Brain microvascular endothelial cell (primary cell): ENCODE data around the gene KRT72.

Experiments
- DNase-seq: peaks from one replicate; pipeline ENCODE4 v3.0.0-alpha.2; 2020
- H3K27ac ChIP-seq: fragments of 250-450 bp; sonication (Bioruptor Pico); 2 replicates; pipeline ENCODE4 v1.5.1; 2020; ENCODE audit warnings: mild to moderate bottlenecking, moderate library complexity
- H3K27me3 ChIP-seq: fragments of 250-450 bp; sonication (Bioruptor Pico); replicated peaks from 2 replicates; pipeline ENCODE4 v1.5.1; 2020; ENCODE audit warnings: mild to moderate bottlenecking
- H3K36me3 ChIP-seq: fragments of 250-450 bp; sonication (Bioruptor Pico); replicated peaks from 2 replicates; pipeline ENCODE4 v1.5.1; 2020; ENCODE audit warnings: mild to moderate bottlenecking
- H3K4me3 ChIP-seq: 2 replicates; pipeline ENCODE4 v1.5.1; 2011; ENCODE audit warnings: low read depth, mild to moderate bottlenecking, control low read depth, low read length, moderate library complexity
- in situ Hi-C: cut with HindIII; loops from 2 replicates; pipeline ENCODE4 v1.10.0; 2017; ENCODE audit warnings: low sequenced_read_pairs, low pct_ligation_motif_present
- TF ChIP-seq, protein P1 (sequence below): IDR thresholded peaks from 2 replicates; pipeline ENCODE4 v1.5.1; 2011; ENCODE audit warnings: low read depth, mild to moderate bottlenecking, moderate library complexity, low read length, control low read depth, inconsistent platforms; ENCODE audit errors: missing control alignments

The KRT72 gene

DNA sequence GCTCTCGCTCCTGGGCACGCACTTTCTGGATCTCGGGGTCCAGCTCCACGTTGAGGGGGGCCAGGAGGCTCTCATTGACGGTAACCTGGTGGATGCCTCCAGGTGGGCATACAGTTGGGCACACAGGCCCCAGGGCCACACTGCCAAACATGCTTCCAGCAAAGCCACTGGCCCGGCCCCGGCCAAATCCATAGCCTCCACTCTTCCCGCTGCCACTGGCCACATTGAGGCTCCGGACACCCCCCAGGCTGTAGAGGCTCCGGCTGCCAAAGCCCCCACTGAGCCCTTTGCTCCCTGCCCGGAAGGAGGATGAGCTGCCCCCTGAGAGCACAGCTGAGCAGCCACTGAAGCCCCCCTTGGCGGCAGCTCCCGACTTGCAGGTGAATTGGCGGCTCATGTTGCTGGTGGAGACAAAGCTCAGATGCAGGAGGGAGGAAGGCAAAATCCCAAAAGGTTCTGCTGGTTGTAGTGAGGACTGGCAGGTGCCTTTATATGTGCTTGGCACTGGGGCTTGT is 48.5 kb downstream of the KRT72 start, which contains the start of gene KRT71:
KRT71 (minus strand) TSS at position 465 of the 515 bp plus-strand sequence; CDS start at position 397, 68 bp downstream.
- in situ Hi-C loops, result no loop called here
- Histone ChIP-seq H3K27ac (no peak within 1 kb of the TSS), H3K4me3 (no peak within 1 kb of the TSS), H3K27me3 (peaks cover 8% of the 10 kb centered on the region), H3K36me3 (no peaks in the 10 kb centered on the region)
- DNase-seq, result no peak
- TF ChIP-seq, protein P1, sequence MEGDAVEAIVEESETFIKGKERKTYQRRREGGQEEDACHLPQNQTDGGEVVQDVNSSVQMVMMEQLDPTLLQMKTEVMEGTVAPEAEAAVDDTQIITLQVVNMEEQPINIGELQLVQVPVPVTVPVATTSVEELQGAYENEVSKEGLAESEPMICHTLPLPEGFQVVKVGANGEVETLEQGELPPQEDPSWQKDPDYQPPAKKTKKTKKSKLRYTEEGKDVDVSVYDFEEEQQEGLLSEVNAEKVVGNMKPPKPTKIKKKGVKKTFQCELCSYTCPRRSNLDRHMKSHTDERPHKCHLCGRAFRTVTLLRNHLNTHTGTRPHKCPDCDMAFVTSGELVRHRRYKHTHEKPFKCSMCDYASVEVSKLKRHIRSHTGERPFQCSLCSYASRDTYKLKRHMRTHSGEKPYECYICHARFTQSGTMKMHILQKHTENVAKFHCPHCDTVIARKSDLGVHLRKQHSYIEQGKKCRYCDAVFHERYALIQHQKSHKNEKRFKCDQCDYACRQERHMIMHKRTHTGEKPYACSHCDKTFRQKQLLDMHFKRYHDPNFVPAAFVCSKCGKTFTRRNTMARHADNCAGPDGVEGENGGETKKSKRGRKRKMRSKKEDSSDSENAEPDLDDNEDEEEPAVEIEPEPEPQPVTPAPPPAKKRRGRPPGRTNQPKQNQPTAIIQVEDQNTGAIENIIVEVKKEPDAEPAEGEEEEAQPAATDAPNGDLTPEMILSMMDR, result no peak

DNA sequence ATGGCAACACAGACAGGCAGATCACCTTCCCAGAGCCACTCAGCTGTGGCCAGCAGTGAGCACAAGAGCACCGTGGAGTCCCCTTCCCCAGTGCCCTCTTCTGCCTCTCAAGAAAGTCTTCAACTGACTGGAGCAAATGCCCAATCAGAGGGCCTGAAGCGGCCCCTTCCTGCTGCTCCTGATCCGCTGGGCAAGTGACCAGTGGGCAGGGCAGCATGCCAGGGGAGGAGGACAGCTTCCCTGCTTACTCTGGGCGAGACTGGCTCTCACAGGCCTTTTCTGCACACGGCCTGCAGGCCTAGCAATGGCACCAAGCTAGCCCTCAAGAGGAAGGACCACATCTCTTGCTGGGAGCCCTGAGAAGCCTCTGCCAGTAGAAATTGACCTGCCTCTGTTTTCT is 49.2 kb downstream of the KRT72 start:
- peaks cover 8% of the 10 kb centered on the region for H3K27me3 ChIP-seq
- DNase-seq, result no peak
- H3K27ac ChIP-seq, result no peak overlapping the region
- H3K36me3 ChIP-seq, result no peaks in the 10 kb centered on the region
- no peak overlapping the region for H3K4me3 ChIP-seq
- in situ Hi-C loops, result no loop called here
- TF ChIP-seq, protein P1, result no peak

DNA sequence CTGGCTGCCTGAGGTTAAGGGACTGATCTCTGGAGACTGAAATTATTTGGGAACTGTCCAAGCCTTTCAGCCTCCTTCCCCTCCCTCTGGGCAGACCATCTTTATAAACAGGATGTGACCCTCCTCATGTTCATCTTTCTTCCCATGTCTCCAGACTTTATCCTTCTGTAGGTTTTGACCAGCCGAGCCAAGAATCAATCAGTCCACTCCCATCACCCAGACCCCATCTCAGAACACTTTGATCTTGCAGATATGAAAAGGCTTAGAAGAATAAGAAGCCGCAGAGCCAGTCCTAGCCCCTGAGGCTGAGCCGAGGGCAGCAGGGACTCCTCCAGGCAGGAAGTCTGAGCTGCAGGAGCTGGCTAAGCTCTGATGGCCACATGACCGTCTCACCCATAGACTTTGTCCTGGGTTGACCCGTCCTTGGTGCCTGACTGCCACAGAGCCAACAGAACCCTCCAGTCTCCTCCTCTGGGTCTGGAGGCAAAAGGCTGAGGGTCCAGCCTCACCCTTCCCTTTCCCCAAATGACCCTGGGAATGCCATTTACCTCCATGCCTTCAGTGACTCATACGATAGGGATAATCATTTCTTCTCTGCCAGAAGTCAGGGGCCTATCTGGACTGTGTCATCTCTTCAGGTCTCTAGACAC is 49.9 kb downstream of the KRT72 start:
- DNase-seq, result no peak
- H3K27me3 ChIP-seq, result peaks cover 8% of the 10 kb centered on the region
- no peak overlapping the region for H3K27ac ChIP-seq
- TF ChIP-seq, protein P1, result no peak
- H3K4me3 ChIP-seq, result no peak overlapping the region
- in situ Hi-C loops, result no loop called here
- no peaks in the 10 kb centered on the region for H3K36me3 ChIP-seq

DNA sequence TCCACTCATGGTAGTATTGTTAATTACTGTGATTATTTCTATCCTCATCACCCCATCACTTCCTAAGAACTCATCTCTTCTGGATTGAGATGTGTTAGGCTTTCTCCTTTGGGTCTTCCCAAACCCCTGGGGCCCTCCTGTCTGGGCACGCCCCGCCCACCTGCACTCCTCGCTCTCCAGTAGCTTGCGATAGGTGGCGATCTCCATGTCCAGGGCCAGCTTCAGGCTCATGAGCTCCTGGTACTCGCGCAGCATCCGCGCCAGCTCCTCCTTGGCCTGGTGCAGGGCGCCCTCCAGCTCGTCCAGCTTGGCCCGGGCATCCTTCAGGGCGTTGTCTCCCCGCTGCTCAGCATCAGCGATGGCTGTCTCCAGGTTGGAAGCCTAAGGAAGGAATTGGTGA is 55.1 kb downstream of the KRT72 start:
- H3K27me3 ChIP-seq, result peaks cover under 1% of the 10 kb centered on the region

DNA sequence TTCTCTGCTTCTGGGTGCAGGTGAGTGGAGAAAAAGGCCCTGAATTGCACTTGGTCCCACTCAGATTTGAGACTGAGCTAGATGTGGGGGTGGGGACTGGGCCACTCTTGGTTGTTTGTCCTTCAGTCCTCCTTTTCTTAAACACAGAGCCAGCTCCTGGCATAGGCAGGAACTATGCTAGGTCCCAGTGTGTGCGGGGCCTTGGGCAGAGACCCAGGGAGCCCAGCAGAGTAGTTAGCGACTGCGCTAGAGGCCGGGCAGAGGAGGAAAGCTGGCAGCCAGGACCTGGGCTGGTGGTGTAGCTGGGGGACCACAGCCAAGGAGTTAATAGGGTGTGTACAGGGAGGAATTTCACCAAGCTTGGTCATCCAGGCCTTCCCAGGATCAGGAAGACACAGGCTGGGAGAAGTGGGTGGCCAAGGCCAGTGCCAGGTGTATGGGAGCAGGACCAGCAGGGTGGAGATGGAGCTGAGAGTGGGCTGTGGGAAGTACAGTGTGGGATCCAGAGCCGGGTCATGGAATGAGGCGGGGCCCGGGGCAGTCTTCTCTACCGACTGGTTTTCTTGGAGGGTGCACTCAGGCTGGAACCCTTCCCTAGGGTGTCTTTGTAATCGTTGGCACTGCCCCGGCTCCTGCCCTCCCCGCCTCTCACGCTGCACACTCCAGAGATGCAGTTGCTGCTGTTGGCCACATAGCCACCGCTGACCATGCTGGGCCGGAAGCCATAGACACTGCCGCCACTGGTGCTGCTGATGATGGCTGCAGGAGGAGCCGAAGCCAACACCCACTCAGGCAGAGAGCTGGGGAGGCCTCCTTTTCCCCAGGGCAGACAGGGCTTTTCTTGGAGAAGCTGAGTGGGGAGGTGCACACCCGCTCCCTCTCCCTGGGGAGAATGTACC is 57.0 kb downstream of the KRT72 start:
- Histone ChIP-seq H3K27me3 (no peaks in the 10 kb centered on the region), H3K36me3 (no peaks in the 10 kb centered on the region), H3K4me3 (no peak overlapping the region), H3K27ac (no peak overlapping the region)
- in situ Hi-C loops, result no loop called here
- DNase-seq, result no peak
- TF ChIP-seq, protein P1, result no peak

More for the DNA sequence above, 55.1 kb downstream of the KRT72 start:
- in situ Hi-C loops, result no loop called here
- Histone ChIP-seq H3K36me3 (no peaks in the 10 kb centered on the region), H3K4me3 (no peak overlapping the region), H3K27ac (no peak overlapping the region)
- DNase-seq, result no peak
- TF ChIP-seq, protein P1, result no peak
